Cerebellar nuclear complex (tissue), 1 donor: Measurements from ENCODE around the gene MUSK.
"Not testable (repeated sequence)": the region's sequence is repeated elsewhere in the genome, so short reads cannot be mapped to it uniquely, and the experiment has no call there.

ENCODE experiments used
- DNase-seq, 2 experiments: peaks; one replicate each; lab custom pipeline; 2025; lab: John Stamatoyannopoulos, UW

Gene MUSK

DNA sequence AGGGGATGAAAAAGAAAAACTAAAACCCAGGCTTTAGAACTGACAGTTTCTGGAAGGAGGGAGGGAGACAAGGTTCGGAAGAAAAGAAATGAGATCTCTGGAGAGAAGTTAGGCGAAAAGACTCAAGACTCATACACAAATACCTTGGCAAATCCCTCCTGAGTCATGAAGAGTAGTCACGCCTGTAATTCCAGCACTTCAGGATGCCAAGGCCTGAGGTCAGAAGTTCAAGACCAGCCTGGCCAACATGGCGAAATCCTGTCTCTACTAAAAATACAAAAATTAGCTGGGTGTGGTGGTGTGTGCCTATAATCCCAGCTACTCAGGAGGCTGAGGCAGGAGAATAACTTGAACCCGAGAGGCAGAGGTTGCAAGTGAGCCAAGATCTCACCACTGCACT, 27.3 kb downstream of the MUSK start:
- not testable (repeated sequence) for DNase-seq

DNA sequence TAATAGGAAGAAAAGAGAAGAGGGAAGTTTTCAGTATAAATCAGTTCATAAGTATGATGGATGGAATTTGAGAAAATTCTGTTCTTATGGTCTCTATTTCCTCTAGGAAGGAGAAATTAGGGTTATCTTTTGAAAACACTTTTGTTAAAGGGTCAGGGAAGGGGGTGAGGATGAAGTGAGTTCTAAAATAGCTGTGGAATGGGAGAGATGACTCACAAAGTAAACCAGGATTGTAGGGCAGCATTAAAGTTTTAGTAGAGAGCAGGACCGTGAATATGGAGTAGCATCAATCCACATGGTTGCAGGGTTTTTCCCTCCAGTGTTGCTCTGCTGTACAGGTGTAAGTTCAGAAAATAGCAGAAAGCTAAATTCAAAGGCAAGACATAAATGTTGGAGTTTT, 32.4 kb downstream of the MUSK start:
- DNase-seq, result no peak

DNA sequence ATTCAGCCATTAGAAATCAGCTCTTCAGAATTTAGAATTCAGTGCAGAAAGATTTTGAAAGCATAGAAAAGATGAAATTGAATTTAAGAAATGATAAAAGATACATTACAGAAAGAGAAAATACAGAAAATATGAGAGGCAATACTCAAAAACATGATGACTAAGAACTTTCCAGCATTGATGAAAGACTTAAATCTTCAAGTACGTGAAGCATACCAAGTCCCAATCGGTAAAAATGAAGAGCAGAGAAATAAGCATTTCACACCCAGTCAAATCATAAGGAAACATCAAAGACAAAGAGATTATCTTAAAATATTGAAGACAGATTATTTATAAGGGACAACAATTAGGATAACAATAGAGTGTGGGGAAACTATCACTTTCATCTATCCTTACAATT, 35.1 kb downstream of the MUSK start:
- no peak for DNase-seq

DNA sequence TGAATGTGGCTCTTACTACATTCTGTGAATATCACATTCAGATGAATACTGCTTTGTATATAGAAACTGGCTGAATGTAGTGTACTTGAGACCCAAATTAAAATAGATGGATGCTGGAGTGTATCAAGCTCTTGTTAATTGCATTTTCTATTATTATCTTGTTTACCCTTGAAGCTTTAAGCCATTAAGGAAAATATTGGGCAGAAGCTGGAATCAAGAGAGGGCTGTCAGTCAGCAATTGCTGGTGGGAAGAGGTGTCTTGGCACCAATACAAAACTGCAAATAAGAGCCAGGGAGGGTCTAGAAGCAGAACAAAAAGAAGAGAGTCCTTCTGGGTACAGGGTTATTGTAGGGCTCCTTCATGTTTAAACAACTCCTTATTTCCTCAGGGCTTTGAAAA, 38.8 kb downstream of the MUSK start:
- no peak for DNase-seq

DNA sequence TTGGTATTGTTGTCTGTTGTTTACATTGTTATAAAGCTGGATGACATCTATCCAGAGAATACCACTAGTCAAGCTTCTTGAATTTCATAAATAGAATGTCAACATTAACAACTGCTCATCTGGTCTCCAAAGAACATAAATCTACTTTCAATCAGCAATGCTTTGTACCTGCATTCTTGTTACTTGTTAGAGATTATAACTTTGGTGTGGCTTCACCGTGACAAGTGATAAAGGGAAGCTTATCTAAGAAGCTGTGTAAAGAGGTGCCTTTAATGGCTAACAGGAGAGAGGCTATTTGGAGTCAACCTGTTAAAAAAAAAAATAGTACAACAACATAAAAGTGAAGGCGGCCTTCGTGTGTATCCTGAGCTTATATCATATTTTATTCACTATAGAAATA, 41.8 kb downstream of the MUSK start:
- no peak for DNase-seq

DNA sequence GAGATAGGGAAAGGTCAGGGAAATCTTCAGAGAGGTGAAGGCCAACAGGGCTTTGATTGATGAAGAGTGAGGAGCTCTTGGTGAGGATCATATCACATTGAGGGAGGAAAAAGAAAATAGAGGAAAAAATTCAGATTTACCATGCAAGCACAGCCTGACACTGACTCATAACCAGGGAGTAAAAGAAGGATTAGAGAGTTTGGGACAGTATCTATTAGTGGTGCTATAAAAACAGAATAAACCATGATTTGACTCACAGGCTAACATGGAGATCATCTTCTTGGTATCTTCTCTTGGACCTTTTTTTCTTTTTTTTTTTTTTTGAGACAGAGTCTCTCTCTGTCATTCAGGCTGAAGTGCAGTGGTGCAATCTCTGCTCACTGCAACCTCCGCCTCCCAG, 44.4 kb downstream of the MUSK start:
- DNase-seq, result no peak

DNA sequence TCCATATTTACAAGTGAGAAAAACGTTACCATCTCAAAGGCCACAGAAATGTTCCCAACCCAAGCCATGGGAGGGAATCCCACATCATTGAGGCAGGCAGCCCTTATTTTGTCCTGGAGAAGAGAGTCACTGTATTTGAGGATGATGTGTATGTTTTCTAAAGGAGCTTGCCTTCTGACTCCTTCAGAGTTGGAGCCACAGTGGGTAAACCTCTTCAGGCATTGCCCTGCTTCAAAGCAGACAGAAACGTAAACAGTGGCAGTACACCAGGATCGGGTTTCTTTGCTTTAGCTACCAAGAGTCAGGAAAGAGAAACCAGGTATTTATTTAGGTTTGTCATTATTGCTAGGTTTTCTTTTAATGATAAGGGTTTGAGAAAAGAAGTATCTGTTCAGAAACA, 45.7 kb downstream of the MUSK start:
- DNase-seq, result no peak

DNA sequence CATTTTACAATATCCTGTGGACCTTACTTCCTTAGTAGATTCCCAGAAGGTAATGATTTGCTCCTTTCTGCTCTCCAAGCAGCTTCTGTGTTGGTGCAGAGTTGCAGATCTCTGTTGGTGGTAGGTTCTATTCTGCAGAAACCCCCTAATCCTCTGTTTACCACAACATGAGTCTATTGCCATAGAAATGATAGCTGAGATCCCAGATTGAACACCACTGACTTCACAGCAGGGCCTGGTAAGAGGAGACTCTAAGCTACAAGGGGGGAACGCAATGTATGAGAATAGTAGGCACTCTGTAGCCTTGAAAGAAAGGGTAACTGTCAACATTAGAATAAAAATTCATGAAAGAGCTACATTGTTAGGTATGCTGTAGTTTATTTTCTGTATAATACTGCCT, 59.5 kb downstream of the MUSK start:
- no peak for DNase-seq

DNA sequence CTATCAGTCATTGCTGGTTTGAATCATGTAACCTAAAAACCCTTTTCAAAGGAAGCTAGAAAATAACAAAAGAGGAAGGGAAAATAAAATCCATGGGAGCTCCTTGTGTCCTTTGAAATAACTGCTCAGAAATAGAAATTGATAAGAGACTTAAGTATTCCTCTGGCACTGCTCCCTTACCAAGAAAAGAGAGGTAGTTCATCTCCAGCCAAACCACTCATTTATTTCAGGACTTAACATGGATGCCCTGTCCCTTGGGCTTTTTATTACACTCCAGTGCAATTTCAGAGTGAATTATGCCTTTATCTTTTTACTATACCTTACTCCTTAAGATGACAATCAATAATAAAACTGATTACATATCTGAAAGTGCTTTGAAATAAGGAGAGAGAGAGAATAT, 61.0 kb downstream of the MUSK start:
- no peak for DNase-seq

DNA sequence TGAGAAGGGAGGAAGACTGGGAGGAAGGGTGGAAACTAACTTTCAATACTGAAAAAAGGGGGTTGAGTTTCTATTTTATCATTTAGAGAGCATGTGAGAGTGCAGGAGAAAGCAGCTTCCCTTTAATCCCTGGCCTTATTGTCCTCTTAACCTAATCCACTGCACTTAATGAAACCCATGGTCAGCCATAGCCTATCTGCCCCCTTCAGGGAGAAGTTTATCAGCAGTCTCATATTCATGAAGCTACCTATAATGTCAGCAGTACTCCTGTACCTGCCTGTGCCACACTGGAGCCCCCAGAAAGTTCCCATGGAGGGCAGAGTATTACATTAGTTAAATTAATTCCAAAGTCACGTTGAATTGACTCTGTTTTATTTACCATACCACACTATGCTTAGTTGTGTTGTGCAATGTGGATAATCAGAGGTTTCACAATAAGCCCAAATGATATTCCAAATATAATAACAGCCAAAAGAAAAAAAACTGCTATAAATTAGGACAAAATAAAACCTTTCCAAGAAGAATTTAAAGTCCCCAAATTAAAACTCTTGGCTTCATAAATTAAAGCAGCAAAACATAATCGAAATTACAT, 62.9 kb downstream of the MUSK start:
- no peak for DNase-seq

DNA sequence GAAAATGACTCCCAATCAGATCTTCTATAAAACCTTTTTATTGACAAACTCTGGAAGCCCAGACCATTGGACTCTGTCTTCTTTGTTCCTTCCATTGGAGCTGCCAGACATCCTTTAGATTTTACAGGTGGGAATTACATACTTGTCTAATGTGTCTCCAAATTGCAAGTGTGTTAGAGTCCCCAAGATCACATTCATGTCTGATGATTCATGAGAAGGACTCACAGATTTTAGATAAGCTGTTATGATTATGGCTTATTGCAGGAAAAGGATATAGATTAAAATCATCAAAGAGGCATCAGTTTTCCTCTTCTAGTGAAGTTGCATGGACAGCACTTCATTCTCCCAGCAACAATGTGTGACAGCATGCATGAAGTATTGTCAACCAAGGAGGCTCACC, 70.4 kb downstream of the MUSK start:
- DNase-seq, result no peak

DNA sequence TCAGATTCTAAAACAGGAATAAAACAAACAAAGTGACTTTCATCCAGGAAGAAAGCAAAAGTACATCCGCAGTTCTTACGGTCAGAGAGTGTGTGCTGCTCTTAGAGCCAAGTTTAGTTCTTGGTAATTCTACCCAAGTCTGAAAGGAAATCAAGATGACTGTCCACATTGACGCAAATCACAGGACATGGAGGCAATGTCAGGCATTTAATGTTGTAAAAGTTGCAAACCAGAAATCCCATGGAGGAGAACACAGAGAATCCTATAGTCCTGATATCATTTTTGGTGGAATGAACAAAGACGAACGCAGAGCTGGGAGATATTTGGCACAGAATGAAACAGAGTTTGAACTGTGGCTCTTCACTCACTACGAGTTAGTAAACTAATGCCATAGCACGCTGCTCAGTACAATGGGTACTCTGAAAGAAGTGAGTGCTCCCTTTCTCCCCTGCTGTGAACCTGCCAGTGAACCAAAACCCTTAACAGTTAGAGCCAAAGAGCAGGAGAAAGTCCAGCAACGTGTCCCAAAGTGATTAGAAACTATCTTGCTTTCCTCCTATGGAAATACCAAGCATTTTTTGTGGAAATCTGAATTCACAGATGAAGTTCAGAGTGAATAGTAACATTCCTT, 74.3 kb downstream of the MUSK start:
- DNase-seq, result no peak

DNA sequence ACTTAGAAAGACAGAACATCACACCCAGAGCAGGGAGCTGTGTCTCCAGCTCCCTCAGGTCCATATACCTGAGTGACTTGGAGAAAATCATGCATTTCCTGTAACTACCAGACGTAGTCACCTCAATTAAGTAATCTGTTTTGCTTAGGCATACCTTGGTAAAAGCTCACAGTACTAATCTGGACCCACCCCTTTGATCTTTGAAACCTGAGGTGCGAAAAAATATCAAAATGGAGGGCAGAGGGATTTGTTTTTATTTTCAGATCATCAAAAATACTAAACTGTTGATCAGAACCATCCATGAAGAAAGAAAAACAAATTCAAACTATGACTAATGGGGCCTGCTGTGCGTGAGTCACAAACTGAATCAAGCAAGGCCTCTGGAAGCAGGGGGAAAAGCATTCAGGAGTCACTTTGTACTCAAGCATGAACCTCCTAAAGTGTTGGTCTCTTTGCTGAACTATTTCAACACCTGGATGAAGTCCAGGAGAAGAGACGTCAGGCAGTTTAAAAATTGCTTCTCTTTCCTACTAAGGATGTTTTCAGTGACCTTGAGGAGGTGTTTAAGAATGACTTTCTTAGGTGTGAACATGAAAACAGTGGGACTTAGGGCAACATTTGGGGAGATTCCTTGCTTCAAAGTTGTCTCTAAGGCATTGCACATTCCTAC, 76.3 kb downstream of the MUSK start:
- DNase-seq, result no peak

DNA sequence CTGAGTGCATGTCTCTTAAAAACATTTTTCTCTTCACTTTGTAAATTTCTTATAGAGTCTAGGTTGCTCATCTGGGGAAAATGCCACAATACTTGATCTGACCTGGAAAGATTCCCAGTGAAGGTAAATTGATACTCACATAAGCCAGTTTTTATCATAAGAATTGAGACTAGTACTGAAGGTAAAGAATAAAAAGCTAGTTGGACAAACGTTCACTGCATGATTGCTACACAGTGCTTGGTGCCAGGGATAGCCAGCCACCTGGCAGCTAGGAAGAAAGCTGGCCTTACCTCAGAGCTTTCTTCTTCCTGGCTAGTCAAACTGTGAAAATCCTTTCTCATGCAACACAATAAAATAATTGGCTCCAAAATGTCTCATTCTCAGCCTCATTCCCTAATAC, 77.1 kb downstream of the MUSK start:
- DNase-seq, result no peak

DNA sequence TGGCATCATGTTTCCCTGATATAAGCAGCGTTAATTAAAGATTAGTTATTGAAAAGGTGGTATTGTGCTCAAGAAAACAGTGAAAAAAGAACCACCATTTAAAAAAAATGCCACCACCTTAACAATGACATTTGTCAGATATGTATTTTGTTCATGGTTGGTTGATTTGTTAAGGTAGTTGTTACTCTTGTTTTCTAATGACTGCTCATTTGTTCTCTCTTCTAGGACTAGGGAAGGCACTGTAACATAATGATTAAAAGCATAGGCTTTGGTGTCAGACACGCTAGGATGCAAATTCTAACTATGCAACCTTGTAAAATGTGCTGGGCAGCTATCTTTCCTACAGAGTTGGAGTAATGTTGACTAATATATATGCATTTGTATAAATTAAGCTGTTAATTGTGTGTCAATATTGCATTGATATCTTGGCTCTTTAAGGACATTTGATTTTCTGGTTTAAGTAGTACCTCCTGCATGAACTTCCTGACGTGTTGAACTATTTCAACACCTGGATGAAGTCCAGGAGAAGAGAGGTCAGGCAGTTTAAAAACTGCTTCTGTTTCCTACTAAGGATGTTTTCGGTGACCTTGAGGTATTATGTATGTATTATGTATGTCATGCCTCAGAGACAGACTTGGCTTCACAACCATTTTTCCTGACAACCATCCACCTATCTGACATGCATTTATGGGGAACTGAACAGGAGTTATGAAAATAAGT, 77.8 kb downstream of the MUSK start:
- no peak for DNase-seq

DNA sequence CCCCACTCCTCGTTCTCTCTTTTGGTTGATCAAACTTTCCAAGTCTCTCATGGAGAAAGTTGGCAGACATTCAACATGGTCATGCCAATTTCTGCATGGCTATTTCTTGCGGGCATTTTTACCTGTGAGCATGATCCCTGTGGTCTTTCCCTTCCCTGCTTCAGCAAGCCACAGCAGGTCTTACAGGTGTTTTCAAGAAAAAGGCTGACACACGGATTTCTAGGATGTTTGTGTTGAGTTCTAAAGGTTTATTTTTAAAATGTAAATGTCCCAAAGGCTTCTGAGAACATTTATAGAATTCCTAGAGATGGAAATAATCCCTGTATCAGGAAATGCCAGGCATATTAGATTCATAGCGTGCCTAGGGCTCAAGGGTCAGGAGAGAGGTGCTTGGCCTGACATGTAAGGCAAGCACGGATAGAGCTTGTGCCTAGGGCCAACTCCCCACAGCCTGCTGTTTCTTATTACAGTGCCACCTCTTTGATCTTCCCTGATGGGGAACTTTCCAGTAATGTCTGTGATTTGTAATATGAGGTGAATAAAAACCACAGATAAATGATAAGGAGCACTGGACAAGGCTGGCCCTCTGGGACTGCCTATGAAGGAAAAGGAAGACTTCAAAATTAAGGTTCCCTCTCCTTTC, 79.8 kb downstream of the MUSK start:
- no peak for DNase-seq

DNA sequence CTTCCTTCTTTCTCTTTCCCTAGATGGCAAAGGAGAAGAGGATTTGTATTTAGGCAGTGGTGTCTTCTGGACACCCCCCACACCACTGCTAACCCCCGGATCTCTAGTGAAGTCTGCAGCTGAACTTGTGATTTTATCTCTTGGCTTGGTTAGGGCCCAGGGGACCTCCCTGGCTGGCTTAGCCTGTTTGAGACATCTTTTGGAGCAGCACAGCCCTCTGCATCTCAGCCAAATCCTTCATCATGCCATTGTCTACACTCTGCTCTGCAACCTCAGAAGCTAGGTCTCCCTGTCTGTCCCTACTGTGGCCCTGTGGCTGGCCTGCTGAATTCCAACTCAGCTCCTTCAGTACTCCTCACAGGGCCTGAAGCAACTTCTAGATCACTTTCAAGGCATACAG, 81.7 kb downstream of the MUSK start:
- no peak for DNase-seq

DNA sequence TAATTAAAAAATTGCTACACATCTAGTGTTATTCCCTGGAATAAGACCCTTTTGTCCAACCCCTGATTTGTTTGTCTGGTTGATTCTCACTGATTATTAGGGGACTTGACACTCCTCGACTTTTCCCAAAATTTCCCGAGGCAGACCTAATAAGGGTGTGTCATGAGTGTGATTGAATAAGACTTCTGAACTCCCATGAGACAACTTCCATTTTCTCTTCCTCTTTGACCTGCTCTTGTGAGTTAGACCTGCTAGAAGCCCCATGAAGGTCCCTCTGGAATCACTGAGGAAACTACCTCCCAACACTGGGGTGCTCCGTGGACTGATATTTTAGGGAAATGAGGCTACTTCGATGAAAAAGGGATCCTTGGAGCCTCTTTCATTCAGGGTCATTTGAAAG, 83.4 kb downstream of the MUSK start:
- DNase-seq, result no peak

DNA sequence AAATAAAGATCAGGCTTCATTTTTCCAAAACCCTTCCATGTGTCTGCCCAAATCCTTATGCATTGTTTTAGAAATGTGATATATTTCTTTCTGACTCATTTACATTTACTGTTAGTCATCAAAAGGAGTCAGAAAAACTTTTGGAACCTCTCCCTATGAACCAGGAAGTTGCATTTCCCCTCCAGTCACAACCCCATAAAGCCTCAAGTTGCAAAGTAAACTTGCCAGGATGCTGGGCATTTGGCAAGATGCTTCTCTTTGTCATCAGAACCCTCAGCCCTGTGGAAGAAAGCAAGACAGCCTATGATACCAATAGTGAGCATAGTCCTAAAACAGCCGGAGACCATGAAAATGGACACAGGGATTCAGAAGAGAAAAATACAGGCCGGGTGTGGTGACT, 84.2 kb downstream of the MUSK start:
- DNase-seq, result no peak

DNA sequence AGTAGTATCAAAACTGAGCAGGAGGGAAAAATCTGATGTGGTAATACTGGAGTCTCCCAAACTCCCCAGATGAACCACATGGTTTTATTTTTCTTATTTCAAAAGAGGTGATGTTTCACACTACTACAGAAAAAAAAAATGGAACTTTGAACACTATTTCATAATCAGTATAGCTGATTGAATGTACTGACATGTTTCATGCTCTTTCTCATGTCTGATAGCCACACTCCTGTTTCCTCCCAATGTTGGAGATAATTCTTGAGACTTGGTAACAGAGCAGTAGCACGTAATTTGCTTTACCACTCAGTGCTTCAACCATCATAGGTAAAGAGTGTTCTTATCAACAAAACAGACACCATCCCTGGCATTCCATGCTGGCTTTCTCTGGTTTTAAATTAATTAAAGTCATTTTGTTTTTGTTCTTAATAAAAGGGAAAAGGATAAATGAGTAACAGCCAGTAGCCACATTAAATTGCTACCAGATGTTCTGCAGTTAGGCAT, 85.2 kb downstream of the MUSK start:
- no peak for DNase-seq

DNA sequence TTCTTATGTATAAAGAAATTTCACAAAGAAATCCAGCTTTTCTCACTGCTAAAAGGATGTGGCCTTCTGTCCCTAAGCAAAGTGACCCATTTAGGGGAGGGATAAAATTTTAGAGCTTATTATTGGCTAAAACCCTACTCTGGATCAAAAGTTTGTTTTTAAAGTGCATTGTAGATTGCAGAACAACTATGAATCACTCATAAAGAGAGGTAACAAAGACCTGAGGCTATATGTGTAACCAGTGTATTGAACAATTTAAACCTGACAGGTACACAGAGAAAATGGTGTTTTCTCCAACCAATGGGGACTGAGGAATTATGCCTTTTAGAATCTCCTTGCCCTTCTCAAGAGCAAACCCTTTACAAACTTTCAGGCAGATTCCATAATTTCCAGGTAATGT, 86.6 kb downstream of the MUSK start:
- no peak for DNase-seq

DNA sequence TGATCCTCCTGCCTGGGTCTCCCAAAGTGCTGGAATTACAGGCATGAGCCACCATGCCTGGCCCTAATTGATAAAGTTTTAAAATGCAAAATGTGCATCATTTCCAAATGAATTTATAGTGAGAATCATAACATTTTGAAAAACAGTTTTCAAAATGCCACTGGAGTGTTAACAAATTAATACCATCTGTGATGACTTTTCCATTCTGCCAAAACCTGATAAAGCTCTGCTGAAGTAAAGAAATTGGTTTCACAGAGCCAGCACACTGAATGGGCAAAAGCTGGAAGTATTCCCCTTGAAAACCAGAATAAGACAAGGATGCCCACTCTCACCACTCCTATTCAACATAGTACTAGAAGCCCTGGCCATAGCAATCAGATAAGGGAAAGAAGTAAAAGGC, 89.6 kb downstream of the MUSK start:
- DNase-seq, result no peak

DNA sequence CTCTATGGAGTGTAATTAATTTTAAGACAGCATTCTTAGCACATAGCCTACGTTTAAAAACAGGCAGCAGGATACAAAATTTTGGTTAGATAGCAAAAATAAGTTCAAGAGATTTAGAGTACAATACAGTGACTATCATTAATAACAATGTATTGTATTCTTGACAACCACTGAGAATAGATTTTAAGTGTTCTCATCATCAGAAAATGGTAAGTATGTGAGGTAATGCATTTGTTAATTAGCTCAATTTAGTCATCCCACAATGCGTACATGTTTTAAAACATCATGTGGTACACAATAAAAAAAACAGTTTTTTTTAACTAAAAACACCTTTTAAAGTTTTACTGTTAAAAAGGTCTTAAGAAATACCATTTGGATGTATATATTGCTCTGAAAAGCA, 94.2 kb downstream of the MUSK start:
- DNase-seq, result no peak
